GM12878 (cell line): Measurements from ENCODE around the gene SEC62. TPM values are rescaled to one million over a fixed set of nuclear protein-coding genes. Genes with fewer than 3 reads are reported as not detected.

Experiments
- BMI1 ChIP-seq: fragments of 450-650 bp; IDR thresholded peaks from 2 replicates; pipeline ENCODE4 v1.6.1; 2016; ENCODE audit warnings: mild to moderate bottlenecking, moderate library complexity, borderline replicate concordance
- EP300 ChIP-seq, 2 experiments: fragments of 150-350 bp in 1 of 2; IDR thresholded peaks; 2 replicates each; pipeline ENCODE4 v1.6.1; 2011 to 2012; ENCODE audit warnings: low read depth in 2 of 2, low read length in 2 of 2, borderline replicate concordance in 1 of 2, improper control_type of control experiment in 1 of 2, inconsistent platforms in 1 of 2; ENCODE audit not compliant: control insufficient read depth in 1 of 2
- ETV6 ChIP-seq, 2 experiments: fragments of 450-650 bp in 1 of 2; IDR thresholded peaks in 1 of 2; conservative IDR thresholded peaks in 1 of 2; 2 replicates each; pipeline ENCODE4 v1.6.1; 2014; ENCODE audit warnings: antibody characterized with exemption in 1 of 2, borderline replicate concordance in 1 of 2, low read depth in 1 of 2, mild to moderate bottlenecking in 1 of 2, moderate library complexity in 1 of 2
- EZH2 ChIP-seq: IDR thresholded peaks from 2 replicates; pipeline ENCODE4 v1.6.1; 2012; ENCODE audit warnings: low read depth, mild to moderate bottlenecking, control low read depth, inconsistent platforms, low read length, borderline replicate concordance; ENCODE audit not compliant: control insufficient read depth
- GABPA ChIP-seq: IDR thresholded peaks from 2 replicates; pipeline ENCODE4 v1.6.1; 2014; ENCODE audit warnings: antibody characterized with exemption, low read depth, mild to moderate bottlenecking, inconsistent platforms
- MYC ChIP-seq: IDR thresholded peaks from 2 replicates; pipeline ENCODE4 v1.6.1; 2011; ENCODE audit warnings: mild to moderate bottlenecking, low read length, moderate library complexity, inconsistent platforms; ENCODE audit not compliant: insufficient read depth, insufficient replicate concordance, insufficient read length, severe bottlenecking
- PML ChIP-seq: IDR thresholded peaks from 2 replicates; pipeline ENCODE4 v1.6.1; 2012; ENCODE audit warnings: low read length, inconsistent platforms
- RUNX3 ChIP-seq: IDR thresholded peaks from 2 replicates; pipeline ENCODE4 v1.6.1; 2012; ENCODE audit warnings: low read length, inconsistent platforms
- SMARCA5 ChIP-seq: fragments of 450-650 bp; IDR thresholded peaks from 2 replicates; pipeline ENCODE4 v1.6.1; 2017; ENCODE audit warnings: mild to moderate bottlenecking
- SMC3 ChIP-seq: IDR thresholded peaks from 2 replicates; pipeline ENCODE4 v1.6.1; 2011; ENCODE audit warnings: low read length, improper control_type of control experiment, borderline replicate concordance
- ZNF274 ChIP-seq: IDR thresholded peaks from one replicate; pipeline ENCODE4 v1.8.0; 2011; ENCODE audit not compliant: insufficient read length, insufficient read depth
- ZSCAN29 ChIP-seq: fragments of 450-650 bp; IDR thresholded peaks from 2 replicates; pipeline ENCODE4 v1.6.1; 2017; ENCODE audit warnings: mild to moderate bottlenecking, moderate library complexity
- ZZZ3 ChIP-seq: IDR thresholded peaks from 2 replicates; pipeline ENCODE4 v1.6.1; 2011; ENCODE audit warnings: low read depth; ENCODE audit not compliant: control insufficient read depth, insufficient read length
- polyA plus RNA-seq, 11 experiments: library from polyadenylated mRNA; depleted of rRNA in 4 of 11; unstranded in 6 of 11; stranded (reverse) in 5 of 11; fragments of >200 nt; fragmentation: Nextera tagmentation in 4 of 11; fragmentation: Illumina TruSeq in 1 of 11; extraction: Ambion mirVana in 4 of 11; extraction: Trizol in 1 of 11; gene quantifications; 1 replicate in 1 of 11; 2 replicates in 10 of 11; pipeline versions ENCODE4 v1.2.1 to v1.2.3, GENCODE V29; 2011 to 2016; ENCODE audit warnings: inconsistent platforms in 2 of 11, missing spikeins in 2 of 11, low read depth in 1 of 11
- total RNA-seq, 4 experiments: library from RNA; depleted of rRNA in 3 of 4; stranded (reverse); fragments of >200 nt in 3 of 4; fragmentation: Illumina TruSeq in 1 of 4; extraction: Trizol in 1 of 4; gene quantifications; 2 replicates each; pipeline versions ENCODE4 v1.2.1 to v1.2.3, GENCODE V29; 2013 to 2021
- TF ChIP-seq, protein P1 (sequence below): IDR thresholded peaks from 2 replicates; pipeline ENCODE4 v1.6.1; 2012; ENCODE audit warnings: low read depth, low read length, improper control_type of control experiment
- TF ChIP-seq, protein P2 (sequence below): IDR thresholded peaks from 2 replicates; pipeline ENCODE4 v1.6.1; 2011; ENCODE audit warnings: low read depth, mild to moderate bottlenecking, low read length, moderate library complexity, borderline replicate concordance; ENCODE audit errors: extremely low read depth
- TF ChIP-seq, protein P3 (sequence below): fragments of 450-650 bp; IDR thresholded peaks from 2 replicates; pipeline ENCODE4 v1.6.1; 2018; ENCODE audit warnings: borderline replicate concordance, mild to moderate bottlenecking; ENCODE audit not compliant: partially characterized antibody
- TF ChIP-seq, protein P4 (sequence below): IDR thresholded peaks from 2 replicates; pipeline ENCODE4 v1.6.1; 2012; ENCODE audit warnings: low read depth, low read length, improper control_type of control experiment
- TF ChIP-seq, protein P5 (sequence below): IDR thresholded peaks from 2 replicates; pipeline ENCODE4 v1.6.1; 2011; ENCODE audit warnings: borderline replicate concordance, low read depth, mild to moderate bottlenecking, moderate library complexity, low read length; ENCODE audit not compliant: insufficient read depth, poor library complexity, severe bottlenecking

Gene SEC62
- total and polyA plus RNA-seq, 10 of the 15 experiments (the other 5 are each of a cell fraction or from before 2014, with no cell fraction given) = 25.6 to 270 (median 94.8) TPM

DNA sequence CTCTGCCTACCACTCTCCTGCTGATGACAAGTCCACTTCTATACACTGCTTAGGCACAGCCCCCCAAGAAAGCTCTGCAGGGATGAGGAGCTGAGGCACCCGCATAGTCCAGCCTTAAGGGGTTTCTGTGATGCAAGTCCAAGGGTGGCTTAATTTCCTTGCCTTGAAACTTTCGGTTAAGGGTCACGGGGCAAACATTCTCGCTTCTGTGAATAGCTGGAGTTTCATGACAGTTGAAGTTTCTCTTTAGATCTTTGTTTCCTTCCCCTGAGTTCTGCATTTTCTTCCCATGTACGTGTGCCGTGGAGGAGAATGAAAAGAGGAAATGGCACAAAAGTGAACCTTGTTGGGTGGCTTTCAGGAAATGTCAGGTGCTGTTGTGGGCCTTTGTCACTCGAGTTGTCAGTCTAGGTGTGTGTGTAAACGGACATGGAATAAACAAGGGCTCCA lies 78.2 kb downstream of the SEC62 start (continued):
- TF ChIP-seq, protein P1, sequence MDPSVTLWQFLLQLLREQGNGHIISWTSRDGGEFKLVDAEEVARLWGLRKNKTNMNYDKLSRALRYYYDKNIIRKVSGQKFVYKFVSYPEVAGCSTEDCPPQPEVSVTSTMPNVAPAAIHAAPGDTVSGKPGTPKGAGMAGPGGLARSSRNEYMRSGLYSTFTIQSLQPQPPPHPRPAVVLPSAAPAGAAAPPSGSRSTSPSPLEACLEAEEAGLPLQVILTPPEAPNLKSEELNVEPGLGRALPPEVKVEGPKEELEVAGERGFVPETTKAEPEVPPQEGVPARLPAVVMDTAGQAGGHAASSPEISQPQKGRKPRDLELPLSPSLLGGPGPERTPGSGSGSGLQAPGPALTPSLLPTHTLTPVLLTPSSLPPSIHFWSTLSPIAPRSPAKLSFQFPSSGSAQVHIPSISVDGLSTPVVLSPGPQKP = peak; percentile 19; the same call in 1 of the 2 replicates
- TF ChIP-seq PML = no peak; the same call in 1 of the 2 replicates
- TF ChIP-seq ETV6 (conservative IDR thresholded peaks at IDR 0.05 in 1 of 2, IDR thresholded peaks at IDR 0.05 in 1 of 2; ENCODE audit: borderline replicate concordance in 1 of 2, low read depth in 1 of 2) = peak in 1 of 2 experiments; percentile 95; a peak in 2 of 4 replicates
- TF ChIP-seq ZZZ3 = no peak
- TF ChIP-seq, protein P2, sequence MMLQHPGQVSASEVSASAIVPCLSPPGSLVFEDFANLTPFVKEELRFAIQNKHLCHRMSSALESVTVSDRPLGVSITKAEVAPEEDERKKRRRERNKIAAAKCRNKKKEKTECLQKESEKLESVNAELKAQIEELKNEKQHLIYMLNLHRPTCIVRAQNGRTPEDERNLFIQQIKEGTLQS = no peak
- no peak for TF ChIP-seq GABPA
- 0 out of 2 replicates have a peak, but pooled peaks have one; percentile 16 for TF ChIP-seq SMARCA5
- TF ChIP-seq MYC = no peak
- TF ChIP-seq EP300 (IDR thresholded peaks at IDR 0.05; ENCODE audit: borderline replicate concordance in 1 of 2, control insufficient read depth in 1 of 2, low read depth in 2 of 2, low read length in 2 of 2) = peak; percentile 71 to 89; a peak in 3 of 4 replicates
- TF ChIP-seq ZSCAN29 = no peak
- TF ChIP-seq RUNX3 = peak; percentile 86
- TF ChIP-seq ZNF274 = no peak
- TF ChIP-seq BMI1 = 0 out of 2 replicates have a peak, but pooled peaks have one; percentile 39
- TF ChIP-seq EZH2 = no peak
- TF ChIP-seq, protein P3, sequence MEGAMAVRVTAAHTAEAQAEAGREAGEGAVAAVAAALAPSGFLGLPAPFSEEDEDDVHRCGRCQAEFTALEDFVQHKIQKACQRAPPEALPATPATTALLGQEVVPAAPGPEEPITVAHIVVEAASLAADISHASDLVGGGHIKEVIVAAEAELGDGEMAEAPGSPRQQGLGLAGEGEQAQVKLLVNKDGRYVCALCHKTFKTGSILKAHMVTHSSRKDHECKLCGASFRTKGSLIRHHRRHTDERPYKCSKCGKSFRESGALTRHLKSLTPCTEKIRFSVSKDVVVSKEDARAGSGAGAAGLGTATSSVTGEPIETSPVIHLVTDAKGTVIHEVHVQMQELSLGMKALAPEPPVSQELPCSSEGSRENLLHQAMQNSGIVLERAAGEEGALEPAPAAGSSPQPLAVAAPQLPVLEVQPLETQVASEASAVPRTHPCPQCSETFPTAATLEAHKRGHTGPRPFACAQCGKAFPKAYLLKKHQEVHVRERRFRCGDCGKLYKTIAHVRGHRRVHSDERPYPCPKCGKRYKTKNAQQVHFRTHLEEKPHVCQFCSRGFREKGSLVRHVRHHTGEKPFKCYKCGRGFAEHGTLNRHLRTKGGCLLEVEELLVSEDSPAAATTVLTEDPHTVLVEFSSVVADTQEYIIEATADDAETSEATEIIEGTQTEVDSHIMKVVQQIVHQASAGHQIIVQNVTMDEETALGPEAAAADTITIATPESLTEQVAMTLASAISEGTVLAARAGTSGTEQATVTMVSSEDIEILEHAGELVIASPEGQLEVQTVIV = no peak
- TF ChIP-seq SMC3 = no peak
- TF ChIP-seq, protein P4, sequence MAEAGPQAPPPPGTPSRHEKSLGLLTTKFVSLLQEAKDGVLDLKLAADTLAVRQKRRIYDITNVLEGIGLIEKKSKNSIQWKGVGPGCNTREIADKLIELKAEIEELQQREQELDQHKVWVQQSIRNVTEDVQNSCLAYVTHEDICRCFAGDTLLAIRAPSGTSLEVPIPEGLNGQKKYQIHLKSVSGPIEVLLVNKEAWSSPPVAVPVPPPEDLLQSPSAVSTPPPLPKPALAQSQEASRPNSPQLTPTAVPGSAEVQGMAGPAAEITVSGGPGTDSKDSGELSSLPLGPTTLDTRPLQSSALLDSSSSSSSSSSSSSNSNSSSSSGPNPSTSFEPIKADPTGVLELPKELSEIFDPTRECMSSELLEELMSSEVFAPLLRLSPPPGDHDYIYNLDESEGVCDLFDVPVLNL = no peak
- TF ChIP-seq, protein P5, sequence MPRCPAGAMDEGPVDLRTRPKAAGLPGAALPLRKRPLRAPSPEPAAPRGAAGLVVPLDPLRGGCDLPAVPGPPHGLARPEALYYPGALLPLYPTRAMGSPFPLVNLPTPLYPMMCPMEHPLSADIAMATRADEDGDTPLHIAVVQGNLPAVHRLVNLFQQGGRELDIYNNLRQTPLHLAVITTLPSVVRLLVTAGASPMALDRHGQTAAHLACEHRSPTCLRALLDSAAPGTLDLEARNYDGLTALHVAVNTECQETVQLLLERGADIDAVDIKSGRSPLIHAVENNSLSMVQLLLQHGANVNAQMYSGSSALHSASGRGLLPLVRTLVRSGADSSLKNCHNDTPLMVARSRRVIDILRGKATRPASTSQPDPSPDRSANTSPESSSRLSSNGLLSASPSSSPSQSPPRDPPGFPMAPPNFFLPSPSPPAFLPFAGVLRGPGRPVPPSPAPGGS = peak; percentile 72
